Osteocyte (in vitro differentiated cells): ENCODE data around the gene CAND1. TPM values are rescaled to one million over a fixed set of nuclear protein-coding genes. Genes with fewer than 3 reads are reported as not detected.

Source experiments
- DNase-seq: peaks from one replicate; pipeline ENCODE4 v3.0.0; 2021; ENCODE audit warnings: mixed read lengths; ENCODE audit not compliant: unreplicated experiment; ENCODE audit errors: extremely low spot score
- H3K27ac Mint-ChIP-seq: one replicate; pipeline ENCODE4 v1.8.0; 2021; ENCODE audit warnings: mild to moderate bottlenecking, mixed read lengths; ENCODE audit not compliant: unreplicated experiment
- H3K27me3 Mint-ChIP-seq: one replicate; pipeline ENCODE4 v1.8.0; 2021; ENCODE audit warnings: mixed read lengths; ENCODE audit not compliant: unreplicated experiment
- H3K36me3 Mint-ChIP-seq: one replicate; pipeline ENCODE4 v1.8.0; 2021; ENCODE audit warnings: mixed read lengths; ENCODE audit not compliant: unreplicated experiment
- H3K4me1 Mint-ChIP-seq: one replicate; pipeline ENCODE4 v1.8.0; 2021; ENCODE audit warnings: mixed read lengths; ENCODE audit not compliant: unreplicated experiment
- H3K4me3 Mint-ChIP-seq: one replicate; pipeline ENCODE4 v1.8.0; 2021; ENCODE audit warnings: mild to moderate bottlenecking, moderate library complexity, mixed read lengths; ENCODE audit not compliant: unreplicated experiment
- H3K9me3 Mint-ChIP-seq: one replicate; pipeline ENCODE4 v1.8.0; 2021; ENCODE audit warnings: mixed read lengths; ENCODE audit not compliant: unreplicated experiment
- total RNA-seq: library from RNA; stranded (reverse); gene quantifications from 2 replicates; pipeline ENCODE4 v1.2.1, GENCODE V29; 2021
- TF ChIP-seq, protein P1 (sequence below): fragments of 200-600 bp; sonication (generic); IDR thresholded peaks from 2 replicates; pipeline ENCODE4 v1.5.0; 2021; ENCODE audit warnings: antibody characterized with exemption, mild to moderate bottlenecking, moderate library complexity

Gene CAND1
- total RNA-seq, 1 donor from 2014 or later: 167 TPM

DNA sequence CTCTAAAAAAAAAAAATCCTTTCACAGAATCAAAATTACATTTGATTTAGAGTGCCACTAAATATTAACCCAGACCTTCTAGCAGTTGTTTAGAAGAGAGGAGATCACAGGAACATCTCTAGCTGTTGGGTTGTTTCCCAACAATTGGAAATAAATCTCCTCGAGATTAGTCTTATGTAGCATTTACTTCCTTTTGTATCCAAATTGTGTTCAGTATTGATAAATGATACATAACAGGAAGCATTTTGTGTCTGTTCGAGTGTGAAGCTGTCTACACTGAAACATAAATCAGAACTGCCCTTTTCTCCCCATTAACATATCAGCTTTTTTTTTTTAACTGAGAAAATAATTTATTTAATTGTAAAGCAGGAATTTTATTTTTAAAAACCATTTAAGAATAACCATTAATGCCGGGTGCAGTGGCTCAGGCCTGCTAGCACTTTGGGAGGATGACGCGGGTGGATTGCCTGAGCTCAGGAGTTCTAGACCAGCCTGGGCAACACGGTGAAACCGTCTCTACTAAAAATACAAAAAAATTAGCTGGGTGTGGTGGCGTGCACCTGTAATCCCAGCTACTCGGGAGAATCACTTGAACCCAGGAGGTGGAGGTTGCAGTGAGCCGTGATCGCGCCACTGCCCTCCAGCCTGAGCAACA is 14.7 kb upstream of the CAND1 start:
- H3K9me3 Mint-ChIP-seq: no peaks in the 10 kb centered on the region

DNA sequence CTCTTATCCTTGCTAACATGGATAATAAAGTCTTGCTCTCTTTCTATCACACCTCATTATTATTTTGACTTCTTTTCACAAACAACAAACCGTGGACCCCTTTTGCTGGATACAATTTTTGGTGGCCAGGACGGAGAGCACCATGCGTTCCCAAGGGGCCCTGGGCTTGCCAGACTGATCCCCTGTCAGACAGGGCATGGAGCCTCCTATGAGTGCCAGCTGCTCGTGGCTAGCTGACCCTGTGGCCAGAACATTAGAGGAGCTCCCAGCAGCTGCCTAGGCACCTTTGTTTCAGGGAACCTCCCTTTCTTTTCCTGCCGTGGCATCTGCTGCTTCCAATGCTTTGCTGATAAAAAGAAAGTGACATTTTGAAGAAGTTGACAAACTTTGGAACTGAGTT is 12.5 kb upstream of the CAND1 start:
- Mint-ChIP-seq H3K4me3 (no peak overlapping the region), H3K27me3 (peaks cover 5% of the 10 kb centered on the region), H3K9me3 (no peaks in the 10 kb centered on the region), H3K4me1 (no peaks in the 10 kb centered on the region), H3K36me3 (no peaks in the 10 kb centered on the region), H3K27ac (no peak overlapping the region)
- no peak for DNase-seq
- TF ChIP-seq, protein P1, sequence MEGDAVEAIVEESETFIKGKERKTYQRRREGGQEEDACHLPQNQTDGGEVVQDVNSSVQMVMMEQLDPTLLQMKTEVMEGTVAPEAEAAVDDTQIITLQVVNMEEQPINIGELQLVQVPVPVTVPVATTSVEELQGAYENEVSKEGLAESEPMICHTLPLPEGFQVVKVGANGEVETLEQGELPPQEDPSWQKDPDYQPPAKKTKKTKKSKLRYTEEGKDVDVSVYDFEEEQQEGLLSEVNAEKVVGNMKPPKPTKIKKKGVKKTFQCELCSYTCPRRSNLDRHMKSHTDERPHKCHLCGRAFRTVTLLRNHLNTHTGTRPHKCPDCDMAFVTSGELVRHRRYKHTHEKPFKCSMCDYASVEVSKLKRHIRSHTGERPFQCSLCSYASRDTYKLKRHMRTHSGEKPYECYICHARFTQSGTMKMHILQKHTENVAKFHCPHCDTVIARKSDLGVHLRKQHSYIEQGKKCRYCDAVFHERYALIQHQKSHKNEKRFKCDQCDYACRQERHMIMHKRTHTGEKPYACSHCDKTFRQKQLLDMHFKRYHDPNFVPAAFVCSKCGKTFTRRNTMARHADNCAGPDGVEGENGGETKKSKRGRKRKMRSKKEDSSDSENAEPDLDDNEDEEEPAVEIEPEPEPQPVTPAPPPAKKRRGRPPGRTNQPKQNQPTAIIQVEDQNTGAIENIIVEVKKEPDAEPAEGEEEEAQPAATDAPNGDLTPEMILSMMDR: no peak

More for the DNA sequence above, 14.7 kb upstream of the CAND1 start:
- peaks cover 10% of the 10 kb centered on the region for H3K27me3 Mint-ChIP-seq
- no peak overlapping the region for H3K27ac Mint-ChIP-seq
- no peak for DNase-seq
- no peaks in the 10 kb centered on the region for H3K4me1 Mint-ChIP-seq
- H3K36me3 Mint-ChIP-seq: no peaks in the 10 kb centered on the region
- TF ChIP-seq, protein P1: no peak
- H3K4me3 Mint-ChIP-seq: no peak overlapping the region

DNA sequence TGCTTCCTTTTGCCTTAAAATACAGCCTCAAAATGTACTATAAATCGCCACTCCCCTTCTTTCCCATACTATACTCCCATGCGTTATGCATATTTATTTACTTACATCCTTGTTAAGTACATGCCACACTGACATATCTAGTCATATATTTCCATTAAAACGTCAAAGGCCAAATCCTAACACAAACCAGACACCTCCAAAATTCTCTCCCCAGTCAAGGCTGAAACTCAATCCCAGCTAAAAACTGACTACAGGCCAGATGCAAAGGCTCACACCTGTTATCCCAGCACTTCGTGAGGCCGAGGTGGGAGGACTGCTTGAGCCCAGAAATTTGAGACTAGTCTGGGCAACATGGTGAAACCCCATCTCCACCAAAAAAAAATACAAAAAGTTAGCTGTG is 5.7 kb upstream of the CAND1 start:
- H3K27me3 Mint-ChIP-seq: no peaks in the 10 kb centered on the region
- no peaks in the 10 kb centered on the region for H3K9me3 Mint-ChIP-seq
- TF ChIP-seq, protein P1: no peak
- no peak for DNase-seq
- H3K4me1 Mint-ChIP-seq: peaks cover 10% of the 10 kb centered on the region
- H3K4me3 Mint-ChIP-seq: no peak overlapping the region
- H3K36me3 Mint-ChIP-seq: no peaks in the 10 kb centered on the region
- no peak overlapping the region for H3K27ac Mint-ChIP-seq

DNA sequence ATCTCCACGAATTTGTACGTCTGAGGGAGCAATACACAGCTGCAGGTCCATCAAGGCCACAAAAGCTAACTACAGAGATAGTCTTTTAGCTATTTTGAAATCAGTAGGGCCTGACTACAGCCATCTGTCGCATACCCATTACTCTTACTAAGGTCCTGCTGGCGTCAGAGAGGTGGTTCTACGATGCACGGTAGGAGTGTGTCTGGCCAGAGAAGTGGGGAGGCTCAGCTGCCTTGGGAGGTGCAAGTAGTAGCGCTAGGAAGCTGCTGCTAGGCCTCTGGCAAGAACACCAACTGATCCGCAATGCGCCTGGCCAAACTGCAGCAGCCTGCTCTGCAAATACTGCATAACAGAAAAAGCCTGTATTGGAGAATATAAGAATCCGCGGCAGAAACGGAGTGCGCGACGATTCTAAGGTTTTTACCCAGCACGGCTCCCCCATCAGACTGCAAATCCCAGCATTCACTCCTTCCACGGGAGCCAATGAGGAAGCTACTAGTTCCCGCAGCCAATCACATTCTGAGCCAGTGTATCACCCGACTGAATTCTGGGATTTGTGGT is 743 bp upstream of the CAND1 start:
- peak; percentile 95 for DNase-seq
- H3K4me3 Mint-ChIP-seq: peak overlapping the region; percentile 91
- TF ChIP-seq, protein P1: no peak
- peaks cover 34% of the 10 kb centered on the region for H3K4me1 Mint-ChIP-seq
- H3K27me3 Mint-ChIP-seq: no peaks in the 10 kb centered on the region
- H3K36me3 Mint-ChIP-seq: peaks cover 2% of the 10 kb centered on the region
- no peaks in the 10 kb centered on the region for H3K9me3 Mint-ChIP-seq
- H3K27ac Mint-ChIP-seq: peak overlapping the region; percentile 100

DNA sequence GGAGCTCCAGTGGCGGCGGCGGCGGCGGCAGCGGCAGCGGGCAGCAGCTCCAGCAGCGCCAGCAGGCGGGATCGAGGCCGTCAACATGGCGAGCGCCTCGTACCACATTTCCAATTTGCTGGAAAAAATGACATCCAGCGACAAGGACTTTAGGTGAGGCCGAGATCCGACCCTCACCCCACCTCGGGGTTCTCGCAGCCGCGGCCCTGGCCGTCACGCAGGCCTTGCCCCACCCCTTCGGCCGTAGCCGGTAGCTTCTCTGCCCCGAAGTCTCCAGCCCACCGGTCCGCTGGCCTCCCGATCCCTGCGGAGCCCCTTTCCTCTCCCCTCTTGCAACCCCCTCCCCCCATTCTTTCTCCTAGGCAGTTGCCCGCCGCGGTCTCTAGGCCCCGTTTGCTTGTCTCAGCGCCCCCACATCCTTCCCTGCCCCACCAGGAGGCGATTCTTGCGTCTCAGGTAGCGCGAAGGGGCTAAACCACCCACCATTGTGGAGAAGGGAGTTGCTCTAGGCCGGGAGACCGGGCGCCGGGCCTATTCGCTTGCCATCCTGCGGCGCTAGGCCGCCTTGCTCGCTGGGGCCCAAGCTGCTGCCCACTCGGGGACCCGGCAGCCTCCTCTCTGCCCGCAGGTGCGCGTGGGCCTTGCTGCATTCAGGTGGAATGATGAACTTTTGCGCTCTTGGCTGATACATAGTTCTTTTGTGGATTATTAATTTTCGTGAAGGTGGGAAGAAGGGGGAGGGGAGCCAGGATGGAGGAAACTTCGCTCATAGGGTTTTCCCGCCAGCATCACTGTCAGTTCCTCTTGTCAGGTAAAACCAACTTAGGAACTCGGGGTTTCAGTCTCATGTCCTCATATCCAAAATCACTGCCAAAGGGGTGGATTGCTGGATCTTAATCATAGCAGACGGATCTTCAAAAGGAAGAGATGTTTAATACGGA is 745 bp downstream of the CAND1 start:
- DNase-seq: no peak
- H3K36me3 Mint-ChIP-seq: peaks cover 2% of the 10 kb centered on the region
- no peaks in the 10 kb centered on the region for H3K27me3 Mint-ChIP-seq
- peak overlapping the region; percentile 91 for H3K4me3 Mint-ChIP-seq
- H3K9me3 Mint-ChIP-seq: no peaks in the 10 kb centered on the region
- H3K27ac Mint-ChIP-seq: peak overlapping the region; percentile 100
- H3K4me1 Mint-ChIP-seq: peaks cover 45% of the 10 kb centered on the region
- TF ChIP-seq, protein P1: peak; percentile 4
